Caco-2 (cell line): ENCODE results near the gene MON1A. TPM values are rescaled to one million over a fixed set of nuclear protein-coding genes. Genes with fewer than 3 reads are reported as not detected.

Experiments
- BruUV-seq: library from RNA; stranded (reverse); fragments of 400-500 nt; replicated peaks from 2 replicates; lab custom pipeline; 2021; lab: Mats Ljungman, UMichigan
- CTCF ChIA-PET: fragments of 300-600 bp; sonication (Branson Sonifier 250); formaldehyde crosslinking; loops from one replicate; lab custom pipeline; 2022; ENCODE audit warnings: antibody characterized with exemption; lab: Charles Lee
- POLR2A ChIA-PET: fragments of 300-600 bp; sonication (Branson Sonifier 250); formaldehyde crosslinking; loops from one replicate; lab custom pipeline; 2022; ENCODE audit warnings: antibody characterized with exemption; lab: Charles Lee
- DNase-seq, 2 experiments: peaks; one replicate each; pipeline versions ENCODE4 v3.0.0 to v3.0.0-alpha.2; 2020 to 2022
- H3K27me3 ChIP-seq: replicated peaks from 2 replicates; pipeline ENCODE4 v1.6.0; 2011; ENCODE audit warnings: low read length; ENCODE audit not compliant: control insufficient read depth, insufficient read depth
- H3K36me3 ChIP-seq: 2 replicates; pipeline ENCODE4 v1.5.1; 2011; ENCODE audit warnings: low read length; ENCODE audit not compliant: control insufficient read depth, insufficient read depth
- H3K4me1 ChIP-seq: fragments of 250-450 bp; sonication (Bioruptor Pico); 2 replicates; pipeline ENCODE4 v1.5.1; 2020; ENCODE audit warnings: mild to moderate bottlenecking
- H3K4me3 ChIP-seq: 2 replicates; pipeline ENCODE4 v1.5.1; 2011; ENCODE audit warnings: low read depth, mild to moderate bottlenecking, control low read depth, low read length
- H3K9me3 ChIP-seq: fragments of 250-450 bp; sonication (Bioruptor Pico); 2 replicates; pipeline ENCODE4 v1.5.1; 2020; ENCODE audit warnings: mild to moderate bottlenecking, moderate library complexity
- H3K27ac Mint-ChIP-seq: one replicate; pipeline ENCODE4 v1.8.0; 2022; ENCODE audit warnings: mixed read lengths; ENCODE audit not compliant: unreplicated experiment
- H3K27me3 Mint-ChIP-seq: one replicate; pipeline ENCODE4 v1.8.0; 2022; ENCODE audit warnings: mixed read lengths; ENCODE audit not compliant: insufficient read depth, unreplicated experiment
- H3K36me3 Mint-ChIP-seq: one replicate; pipeline ENCODE4 v1.8.0; 2022; ENCODE audit warnings: mild to moderate bottlenecking, mixed read lengths; ENCODE audit not compliant: insufficient read depth, unreplicated experiment
- H3K4me1 Mint-ChIP-seq: one replicate; pipeline ENCODE4 v1.8.0; 2022; ENCODE audit warnings: low read depth, mixed read lengths; ENCODE audit not compliant: unreplicated experiment
- H3K4me3 Mint-ChIP-seq: one replicate; pipeline ENCODE4 v1.8.0; 2022; ENCODE audit warnings: mild to moderate bottlenecking, moderate library complexity, mixed read lengths; ENCODE audit not compliant: unreplicated experiment
- H3K9me3 Mint-ChIP-seq: one replicate; pipeline ENCODE4 v1.8.0; 2022; ENCODE audit warnings: mixed read lengths; ENCODE audit not compliant: unreplicated experiment
- intact Hi-C: fragments of 100-400 bp; cut with micrococcal nuclease; formaldehyde crosslinking; loops from one replicate; pipeline ENCODE4 v1.10.0; 2022; ENCODE audit not compliant: unreplicated experiment
- total RNA-seq: library from RNA; stranded (reverse); gene quantifications from 2 replicates; pipeline ENCODE4 v1.2.3, GENCODE V29; 2022
- TF ChIP-seq, protein P1 (sequence below), 2 experiments: fragments of 200-600 bp in 1 of 2; IDR thresholded peaks; 1 replicate in 1 of 2; 2 replicates in 1 of 2; pipeline versions ENCODE4 v1.5.1 to v1.8.0; 2011 to 2022; ENCODE audit warnings: antibody characterized with exemption in 1 of 2, control low read depth in 1 of 2, inconsistent platforms in 1 of 2, low read depth in 1 of 2, low read length in 1 of 2, mild to moderate bottlenecking in 1 of 2, moderate library complexity in 1 of 2; ENCODE audit not compliant: insufficient read depth in 1 of 2, severe bottlenecking in 1 of 2, unreplicated experiment in 1 of 2

Gene MON1A
- total RNA-seq, 1 experiment from 2014 or later, result 7.7 TPM

DNA sequence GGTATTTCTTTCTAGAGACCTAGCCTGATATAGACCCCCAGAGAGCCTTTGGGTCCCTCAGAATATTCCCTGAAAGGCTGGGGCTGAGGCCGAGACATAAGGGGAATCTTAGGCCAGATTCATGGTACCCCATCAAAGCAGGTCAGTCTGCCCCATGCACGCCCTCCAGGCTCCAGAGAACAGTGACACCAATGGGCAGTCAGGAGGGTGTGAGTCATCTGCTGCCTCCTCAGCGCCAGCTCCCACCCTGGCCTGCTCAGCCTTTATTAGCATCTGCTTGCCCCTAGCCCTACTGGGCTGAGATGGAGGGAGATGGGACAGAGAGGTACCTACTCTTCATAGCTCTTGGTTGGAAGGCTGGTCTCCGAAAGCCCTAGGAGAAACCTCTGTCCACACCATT is 45.6 kb downstream of the MON1A start:
- POLR2A ChIA-PET, result no interaction called here
- H3K27ac Mint-ChIP-seq, result no peak overlapping the region
- no peaks in the 10 kb centered on the region for H3K27me3 Mint-ChIP-seq

DNA sequence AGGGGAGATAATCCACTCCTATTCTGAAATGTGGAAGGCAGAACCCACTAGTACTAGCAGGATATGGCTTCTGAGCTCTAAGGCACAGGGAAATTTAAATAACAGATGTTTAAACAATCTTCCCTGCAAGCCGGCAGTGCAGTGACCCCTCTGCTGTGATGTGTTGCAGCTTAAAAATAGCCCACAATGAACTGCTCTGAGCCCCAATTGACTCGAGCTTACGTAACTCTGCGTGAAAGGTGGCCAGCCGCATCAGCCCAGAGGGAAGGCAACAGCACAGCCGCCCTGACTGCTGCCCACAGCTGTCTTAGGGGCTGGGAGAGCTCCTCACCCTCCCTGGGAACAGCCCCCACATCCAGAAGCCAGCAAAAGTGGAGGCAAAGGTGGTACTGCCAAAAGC is 47.4 kb downstream of the MON1A start:
- H3K4me3 Mint-ChIP-seq, result no peak overlapping the region
- TF ChIP-seq, protein P1, sequence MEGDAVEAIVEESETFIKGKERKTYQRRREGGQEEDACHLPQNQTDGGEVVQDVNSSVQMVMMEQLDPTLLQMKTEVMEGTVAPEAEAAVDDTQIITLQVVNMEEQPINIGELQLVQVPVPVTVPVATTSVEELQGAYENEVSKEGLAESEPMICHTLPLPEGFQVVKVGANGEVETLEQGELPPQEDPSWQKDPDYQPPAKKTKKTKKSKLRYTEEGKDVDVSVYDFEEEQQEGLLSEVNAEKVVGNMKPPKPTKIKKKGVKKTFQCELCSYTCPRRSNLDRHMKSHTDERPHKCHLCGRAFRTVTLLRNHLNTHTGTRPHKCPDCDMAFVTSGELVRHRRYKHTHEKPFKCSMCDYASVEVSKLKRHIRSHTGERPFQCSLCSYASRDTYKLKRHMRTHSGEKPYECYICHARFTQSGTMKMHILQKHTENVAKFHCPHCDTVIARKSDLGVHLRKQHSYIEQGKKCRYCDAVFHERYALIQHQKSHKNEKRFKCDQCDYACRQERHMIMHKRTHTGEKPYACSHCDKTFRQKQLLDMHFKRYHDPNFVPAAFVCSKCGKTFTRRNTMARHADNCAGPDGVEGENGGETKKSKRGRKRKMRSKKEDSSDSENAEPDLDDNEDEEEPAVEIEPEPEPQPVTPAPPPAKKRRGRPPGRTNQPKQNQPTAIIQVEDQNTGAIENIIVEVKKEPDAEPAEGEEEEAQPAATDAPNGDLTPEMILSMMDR (IDR thresholded peaks at IDR 0.05; ENCODE audit: insufficient read depth in 1 of 2, low read depth in 1 of 2, low read length in 1 of 2, severe bottlenecking in 1 of 2, unreplicated experiment in 1 of 2), result no peak
- no peaks in the 10 kb centered on the region for H3K36me3 ChIP-seq
- peaks cover 7% of the 10 kb centered on the region for H3K4me1 Mint-ChIP-seq
- H3K27ac Mint-ChIP-seq, result no peak overlapping the region
- H3K4me1 ChIP-seq, result peaks cover 26% of the 10 kb centered on the region
- no peak for DNase-seq
- BruUV-seq, result no TSS peak
- no peaks in the 10 kb centered on the region for H3K27me3 Mint-ChIP-seq
- intact Hi-C loops, result no loop called here
- peaks cover 5% of the 10 kb centered on the region for H3K36me3 Mint-ChIP-seq
- H3K9me3 ChIP-seq, result no peaks in the 10 kb centered on the region
- ChIA-PET POLR2A (no interaction called here), CTCF (interaction anchor here (1.1 kb wide), 1 partner anchor 47 kb away, joined by 4 read pairs; the partner anchor contains the start of gene MON1A)
- H3K9me3 Mint-ChIP-seq, result no peaks in the 10 kb centered on the region
- H3K27me3 ChIP-seq, result no peaks in the 10 kb centered on the region
- no peak overlapping the region for H3K4me3 ChIP-seq

More for the DNA sequence above, 45.6 kb downstream of the MON1A start:
- no TSS peak for BruUV-seq
- Mint-ChIP-seq H3K4me3 (no peak overlapping the region), H3K9me3 (no peaks in the 10 kb centered on the region), H3K4me1 (peaks cover 7% of the 10 kb centered on the region), H3K36me3 (peaks cover 5% of the 10 kb centered on the region)
- Histone ChIP-seq H3K36me3 (no peaks in the 10 kb centered on the region), H3K4me1 (peaks cover 26% of the 10 kb centered on the region), H3K4me3 (no peak overlapping the region), H3K27me3 (no peaks in the 10 kb centered on the region), H3K9me3 (no peaks in the 10 kb centered on the region)
- intact Hi-C loops, result no loop called here
- CTCF ChIA-PET, result no interaction called here
- TF ChIP-seq, protein P1 (IDR thresholded peaks at IDR 0.05; ENCODE audit: insufficient read depth in 1 of 2, low read depth in 1 of 2, low read length in 1 of 2, severe bottlenecking in 1 of 2, unreplicated experiment in 1 of 2), result no peak
- DNase-seq, result no peak

DNA sequence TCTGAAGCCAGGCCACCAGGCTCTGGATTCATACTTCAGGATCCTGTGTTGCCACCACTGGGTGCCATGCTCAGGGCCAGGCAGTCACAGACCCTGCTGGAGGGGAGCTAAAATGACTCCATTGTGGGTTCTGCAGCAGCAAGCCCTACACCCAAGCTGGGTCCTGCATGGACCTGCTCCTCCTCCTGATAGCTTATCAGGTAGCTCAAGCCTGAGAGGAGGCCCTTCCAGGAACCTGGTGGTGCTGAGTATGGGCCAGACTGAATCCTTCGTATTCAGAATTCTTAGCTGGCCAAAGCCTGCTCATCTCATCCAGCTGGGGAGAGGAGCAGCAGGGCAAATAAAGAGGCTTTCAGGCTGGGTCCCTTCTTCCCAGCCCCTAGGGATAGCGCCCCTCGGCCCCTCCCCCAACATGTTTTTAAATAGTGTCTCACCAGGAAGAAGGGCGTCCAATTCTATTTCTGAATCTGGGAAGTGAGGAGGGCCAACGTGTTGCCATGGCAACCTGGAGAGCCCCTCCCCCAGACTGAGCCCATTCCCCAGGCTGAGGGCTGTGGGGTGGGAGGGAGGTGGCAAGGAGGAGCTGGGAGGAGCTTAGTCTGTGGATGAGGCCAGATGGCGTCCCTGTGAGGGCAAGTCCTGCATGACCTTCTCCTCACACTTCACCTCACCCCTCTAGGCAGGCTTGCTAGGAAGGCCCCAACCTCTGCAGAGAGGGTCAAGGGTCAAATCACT is 48.9 kb downstream of the MON1A start:
- no TSS peak for BruUV-seq
- H3K4me3 Mint-ChIP-seq, result no peak overlapping the region
- H3K4me1 ChIP-seq, result peaks cover 26% of the 10 kb centered on the region
- intact Hi-C loops, result no loop called here
- H3K4me3 ChIP-seq, result no peak overlapping the region
- H3K27ac Mint-ChIP-seq, result peak overlapping the region; percentile 39
- H3K27me3 Mint-ChIP-seq, result no peaks in the 10 kb centered on the region
- H3K4me1 Mint-ChIP-seq, result peaks cover 7% of the 10 kb centered on the region
- DNase-seq, result no peak
- ChIA-PET POLR2A (interaction anchor here (0.6 kb wide), 1 partner anchor 25 kb away, joined by 3 read pairs; the partner anchor contains the start of gene TRAIP), CTCF (interaction anchor here (1.1 kb wide), 1 partner anchor 11 kb away, joined by 4 read pairs; the partner anchor contains the start of gene CAMKV)
- no peaks in the 10 kb centered on the region for H3K36me3 ChIP-seq
- TF ChIP-seq, protein P1 (IDR thresholded peaks at IDR 0.05; ENCODE audit: insufficient read depth in 1 of 2, low read depth in 1 of 2, low read length in 1 of 2, severe bottlenecking in 1 of 2, unreplicated experiment in 1 of 2), result no peak
- H3K27me3 ChIP-seq, result no peaks in the 10 kb centered on the region
- H3K9me3 Mint-ChIP-seq, result no peaks in the 10 kb centered on the region
- H3K36me3 Mint-ChIP-seq, result peaks cover 5% of the 10 kb centered on the region
- H3K9me3 ChIP-seq, result no peaks in the 10 kb centered on the region
